A549 (cell line): Measurements from ENCODE around the gene CLDND2. TPM values are rescaled to one million over a fixed set of nuclear protein-coding genes. Genes with fewer than 3 reads are reported as not detected.

Experiments
- ATAC-seq, 2 experiments: fragments of 200-7000 bp in 1 of 2; fragments of >200 bp in 1 of 2; cut with Nextera tagmentation in 1 of 2; cut with Tn5 transposase in 1 of 2; 3 replicates each; pipeline versions ENCODE4 v1.8.0 to v1.9.1; 2018 to 2020; ENCODE audit warnings: mild to moderate bottlenecking in 1 of 2, moderate library complexity in 1 of 2
- CTCF ChIA-PET: fragments of 300-600 bp; sonication (Branson Sonifier 250); formaldehyde crosslinking; extraction: SDS; loops from one replicate; lab custom pipeline; 2021; ENCODE audit warnings: antibody characterized with exemption, inconsistent platforms; lab: Yijun Ruan, JAX
- POLR2A ChIA-PET: fragments of 350-600 bp; formaldehyde crosslinking; extraction: SDS; loops from one replicate; lab custom pipeline; 2021; ENCODE audit warnings: antibody characterized with exemption, inconsistent platforms; lab: Yijun Ruan, JAX
- DNase-seq, 2 experiments: peaks; one replicate each; pipeline versions ENCODE4 v3.0.0 to v3.0.0-alpha.2; 2011 to 2016; ENCODE audit warnings: low read depth in 1 of 2, low spot score in 1 of 2
- FAIRE-seq: peaks from 2 replicates; lab custom pipeline; 2011; peaks lifted over from hg19 to GRCh38; lab: Jason Lieb, UNC
- H3K27ac ChIP-seq, 2 experiments: fragments of >200 bp; sonication (Bioruptor Twin); formaldehyde crosslinking; 3 replicates each; pipeline ENCODE4 v1.5.1; 2016 to 2017
- H3K4me1 ChIP-seq: fragments of >200 bp; sonication (Bioruptor Twin); formaldehyde crosslinking; 3 replicates; pipeline ENCODE4 v1.6.1; 2016
- H3K4me2 ChIP-seq: fragments of >200 bp; sonication (Bioruptor Twin); formaldehyde crosslinking; 3 replicates; pipeline ENCODE4 v1.6.1; 2016
- H3K4me3 ChIP-seq: fragments of >200 bp; sonication (Bioruptor Twin); formaldehyde crosslinking; 3 replicates; pipeline ENCODE4 v1.5.1; 2016
- H3K9me3 ChIP-seq: fragments of >200 bp; sonication (Bioruptor Twin); formaldehyde crosslinking; 3 replicates; pipeline ENCODE4 v1.6.1; 2016
- BHLHE40 ChIP-seq: IDR thresholded peaks from 2 replicates; pipeline ENCODE4 v1.6.1; 2012; ENCODE audit warnings: low read depth, low read length, inconsistent platforms
- CBX8 ChIP-seq: fragments of 200-600 bp; sonication (generic); IDR thresholded peaks from 2 replicates; pipeline ENCODE4 v1.6.1; 2016
- E2F6 ChIP-seq: IDR thresholded peaks from 2 replicates; pipeline ENCODE4 v1.6.1; 2012; ENCODE audit warnings: low read depth, borderline replicate concordance
- FOSB ChIP-seq: fragments of 250-450 bp; sonication (Bioruptor Pico); IDR thresholded peaks from 2 replicates; pipeline ENCODE4 v1.5.0; 2020; ENCODE audit warnings: mild to moderate bottlenecking, moderate library complexity
- FOSL2 ChIP-seq, 2 experiments: fragments of 450-650 bp in 1 of 2; fragments of >200 bp in 1 of 2; sonication (Bioruptor Twin) in 1 of 2; formaldehyde crosslinking; IDR thresholded peaks; 2 replicates each; pipeline versions ENCODE4 v1.5.0 to v1.6.1; 2016 to 2020; ENCODE audit warnings: mild to moderate bottlenecking in 1 of 2, moderate library complexity in 1 of 2
- FOXS1 ChIP-seq: fragments of 250-450 bp; sonication (Bioruptor Pico); IDR thresholded peaks from 2 replicates; pipeline ENCODE4 v1.5.0; 2020; ENCODE audit warnings: mild to moderate bottlenecking, moderate library complexity
- HMGXB4 ChIP-seq: fragments of 250-450 bp; sonication (Bioruptor Pico); IDR thresholded peaks from 2 replicates; pipeline ENCODE4 v1.5.0; 2021; ENCODE audit warnings: mild to moderate bottlenecking, moderate library complexity, borderline replicate concordance
- HOXB13 ChIP-seq: fragments of 250-450 bp; sonication (Bioruptor Pico); IDR thresholded peaks from 2 replicates; pipeline ENCODE4 v1.5.0; 2020; ENCODE audit warnings: low read depth, mild to moderate bottlenecking, moderate library complexity
- JUNB ChIP-seq: fragments of >200 bp; sonication (Bioruptor Twin); formaldehyde crosslinking; IDR thresholded peaks from 2 replicates; pipeline ENCODE4 v1.6.1; 2016
- MAZ ChIP-seq: fragments of 150-350 bp; IDR thresholded peaks from 2 replicates; pipeline ENCODE4 v1.6.1; 2014; ENCODE audit warnings: antibody characterized with exemption, low read depth, low read length, borderline replicate concordance
- NR3C1 ChIP-seq: fragments of >200 bp; sonication (Bioruptor Twin); formaldehyde crosslinking; IDR thresholded peaks from 3 replicates; pipeline ENCODE4 v1.6.1; 2017
- PBX3 ChIP-seq: IDR thresholded peaks from 2 replicates; pipeline ENCODE4 v1.6.1; 2012
- POLR2A ChIP-seq: IDR thresholded peaks from 2 replicates; pipeline ENCODE4 v1.6.1; 2012; ENCODE audit warnings: mild to moderate bottlenecking, low read length
- POLR2AphosphoS2 ChIP-seq: conservative IDR thresholded peaks from 2 replicates; pipeline ENCODE4 v1.6.1; 2012; ENCODE audit warnings: low read length, improper control_type of control experiment, inconsistent platforms
- REST ChIP-seq: fragments of 200-600 bp; sonication (generic); IDR thresholded peaks from 2 replicates; pipeline ENCODE4 v1.6.1; 2016; ENCODE audit warnings: antibody characterized with exemption, mild to moderate bottlenecking, moderate library complexity
- RNF2 ChIP-seq: fragments of 200-600 bp; sonication (generic); IDR thresholded peaks from 2 replicates; pipeline ENCODE4 v1.6.1; 2016; ENCODE audit warnings: low read depth, mild to moderate bottlenecking, antibody characterized with exemption, moderate library complexity, borderline replicate concordance
- SREBF2 ChIP-seq: fragments of 450-650 bp; IDR thresholded peaks from 2 replicates; pipeline ENCODE4 v1.6.1; 2014; ENCODE audit warnings: mild to moderate bottlenecking, moderate library complexity
- TP53 ChIP-seq: fragments of 250-450 bp; sonication (Bioruptor Pico); IDR thresholded peaks from 2 replicates; pipeline ENCODE4 v1.5.0; 2021; ENCODE audit warnings: mild to moderate bottlenecking, moderate library complexity
- ZFP36 ChIP-seq: fragments of 450-650 bp; IDR thresholded peaks from 2 replicates; pipeline ENCODE4 v1.6.1; 2014; ENCODE audit warnings: borderline replicate concordance; ENCODE audit not compliant: partially characterized antibody
- whole genome bisulfite sequencing: methylation state at CpG from one replicate; pipeline ENCODE4 v1.1.6; 2017; ENCODE audit errors: missing lambda C conversion rate; 5-methylcytosine and 5-hydroxymethylcytosine counted together
- polyA plus RNA-seq, 4 experiments: library from polyadenylated mRNA; depleted of rRNA in 3 of 4; stranded (reverse); fragments of >200 nt; fragmentation: RNase III in 1 of 4; extraction: RNeasy Plus Mini Kit Qiagen cat#74134 plus additional on column Dnase treatment in 1 of 4; gene quantifications; 2 replicates in 3 of 4; 3 replicates in 1 of 4; pipeline ENCODE4 v1.2.3, GENCODE V29; 2011 to 2017

CLDND2 gene
- polyA plus RNA-seq, 2 of the 4 experiments (the other 2 are of a cell fraction), result 1.1 to 2.8 TPM

DNA sequence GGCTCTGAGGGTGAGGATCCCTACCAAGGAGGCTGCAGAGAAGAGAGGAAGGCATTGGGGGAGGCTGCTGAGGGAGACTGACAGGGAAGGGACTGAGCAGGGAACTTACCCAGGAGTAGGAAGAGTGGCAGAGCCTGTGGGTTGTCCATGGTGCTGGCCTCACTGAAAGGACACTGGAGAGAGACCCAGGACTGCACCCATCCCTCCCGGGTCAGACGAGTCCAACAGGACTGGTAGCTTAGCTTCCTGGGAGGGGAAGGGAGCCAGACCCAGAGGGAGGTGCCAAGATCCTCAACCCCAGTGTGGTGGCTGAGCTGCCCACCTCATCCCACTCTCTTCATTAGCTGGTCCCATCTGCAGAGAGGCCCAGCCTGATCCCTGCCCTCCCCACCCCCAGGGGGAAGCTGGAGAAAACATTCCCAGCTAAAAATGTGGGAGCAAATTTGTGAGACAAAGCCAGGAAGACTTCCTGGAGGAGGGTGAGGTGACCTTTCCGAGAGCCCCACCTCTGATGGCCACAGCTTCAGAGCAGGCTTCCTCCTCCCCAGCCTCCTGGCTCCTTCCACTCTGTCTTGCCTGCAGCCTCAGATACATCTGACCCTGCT lies 26.7 kb downstream of the CLDND2 start, which contains the start of gene VSIG10L:
VSIG10L (minus strand) TSS at position 164 of the 605 bp plus-strand sequence; CDS start at position 149, 15 bp downstream.
- Histone ChIP-seq H3K9me3 (no peaks in the 10 kb centered on the region), H3K4me2 (peak within 1 kb of the TSS; percentile 92), H3K4me3 (no peak within 1 kb of the TSS; the same call in 2 of the 3 replicates)
- DNase-seq, result no peak
- POLR2A ChIA-PET, result interaction anchor here (1.3 kb wide), 1 partner anchor 24 kb away, joined by 7 read pairs; the partner anchor contains the start of gene ETFB
- TF ChIP-seq ZFP36, result peak; percentile 91
- TF ChIP-seq PBX3, result no peak
- TF ChIP-seq RNF2, result no peak
- TF ChIP-seq JUNB, result no peak
- TF ChIP-seq FOXS1 (CRISPR knock-in tag), result no peak
- no peak for TF ChIP-seq FOSB
- TF ChIP-seq REST, result peak; percentile 52; the same call in 1 of the 2 replicates
- TF ChIP-seq POLR2AphosphoS2, result no peak
- TF ChIP-seq FOSL2 (IDR thresholded peaks at IDR 0.05), result no peak
- TF ChIP-seq FOSL2 (CRISPR knock-in tag; IDR thresholded peaks at IDR 0.05), result no peak
- 0 out of 2 replicates have a peak, but pooled peaks have one; percentile 4 for TF ChIP-seq POLR2A
- TF ChIP-seq TP53 (CRISPR knock-in tag), result no peak
- TF ChIP-seq, all 56 proteins: peak for 3
- CTCF ChIA-PET, result interaction anchor here (1.1 to 5.0 kb wide), 9 partner anchors 13 to 315 kb away, joined by 3 to 46 read pairs (median 8); partner anchors contain the start of gene ETFB
- Histone ChIP-seq H3K27ac (peak within 1 kb of the TSS; percentile 86 to 90), H3K4me1 (peaks cover 32% of the 10 kb centered on the region)
- ATAC-seq (no peak), FAIRE-seq (no peak)
- WGBS, result 65% methylated on average over 3 of the region's 3 CpGs

DNA sequence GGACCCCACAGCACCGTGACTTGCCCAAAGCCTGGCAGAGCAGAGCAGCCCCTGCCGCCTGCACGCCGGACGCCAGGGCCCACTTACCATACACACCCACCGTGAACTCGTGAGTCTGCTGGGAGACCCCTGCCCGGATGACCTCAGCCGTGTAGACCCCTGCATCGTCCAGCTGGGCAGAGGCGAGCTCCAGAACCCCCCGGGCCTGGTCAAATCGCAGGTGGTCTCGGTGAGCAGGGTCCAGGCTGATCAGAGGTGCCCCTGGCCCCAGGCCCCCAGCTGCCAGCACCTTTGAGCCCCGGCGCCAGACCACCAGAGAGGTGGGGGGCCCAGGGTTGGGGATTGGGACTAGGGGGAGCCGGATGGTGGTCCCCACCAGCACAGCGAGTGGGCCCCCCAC lies 27.7 kb downstream of the CLDND2 start:
- 90% methylated on average over 9 of the region's 18 CpGs for WGBS
- peak overlapping the region; percentile 92 for H3K4me2 ChIP-seq
- no peak for TF ChIP-seq JUNB
- no peak for TF ChIP-seq CBX8
- TF ChIP-seq MAZ, result no peak
- no peak for TF ChIP-seq HOXB13
- TF ChIP-seq ZFP36, result no peak
- no peak for TF ChIP-seq NR3C1
- TF ChIP-seq E2F6, result no peak
- TF ChIP-seq HMGXB4 (CRISPR knock-in tag), result no peak
- no peak for TF ChIP-seq BHLHE40
- no peak for TF ChIP-seq SREBF2
- peaks cover 32% of the 10 kb centered on the region for H3K4me1 ChIP-seq
- peak overlapping the region; percentile 64; the same call in 2 of the 3 replicates for H3K4me3 ChIP-seq
- no peak for ATAC-seq
- no peaks in the 10 kb centered on the region for H3K9me3 ChIP-seq
- CTCF ChIA-PET, result interaction anchor here (0.7 to 5.0 kb wide), 11 partner anchors 10 to 320 kb away, joined by 3 to 46 read pairs (median 8); partner anchors contain the start of genes CLDND2, ETFB and NKG7
- H3K27ac ChIP-seq, result peak overlapping the region; percentile 86 to 90
- DNase-seq, result no peak
- no peak for FAIRE-seq
- POLR2A ChIA-PET, result interaction anchor here (2.2 to 2.7 kb wide), 2 partner anchors 23 to 26 kb away, joined by 52 to 59 read pairs; partner anchors contain the start of gene ETFB
